ENCODE data around the gene RFX2. TPM values are rescaled to one million over a fixed set of nuclear protein-coding genes. Genes with fewer than 3 reads are reported as not detected.
"Not testable (repeated sequence)": the region's sequence is repeated elsewhere in the genome, so short reads cannot be mapped to it uniquely, and the experiment has no call there.

Gene RFX2
- total RNA-seq, 1 experiment from 2014 or later, result 2.9 TPM

DNA sequence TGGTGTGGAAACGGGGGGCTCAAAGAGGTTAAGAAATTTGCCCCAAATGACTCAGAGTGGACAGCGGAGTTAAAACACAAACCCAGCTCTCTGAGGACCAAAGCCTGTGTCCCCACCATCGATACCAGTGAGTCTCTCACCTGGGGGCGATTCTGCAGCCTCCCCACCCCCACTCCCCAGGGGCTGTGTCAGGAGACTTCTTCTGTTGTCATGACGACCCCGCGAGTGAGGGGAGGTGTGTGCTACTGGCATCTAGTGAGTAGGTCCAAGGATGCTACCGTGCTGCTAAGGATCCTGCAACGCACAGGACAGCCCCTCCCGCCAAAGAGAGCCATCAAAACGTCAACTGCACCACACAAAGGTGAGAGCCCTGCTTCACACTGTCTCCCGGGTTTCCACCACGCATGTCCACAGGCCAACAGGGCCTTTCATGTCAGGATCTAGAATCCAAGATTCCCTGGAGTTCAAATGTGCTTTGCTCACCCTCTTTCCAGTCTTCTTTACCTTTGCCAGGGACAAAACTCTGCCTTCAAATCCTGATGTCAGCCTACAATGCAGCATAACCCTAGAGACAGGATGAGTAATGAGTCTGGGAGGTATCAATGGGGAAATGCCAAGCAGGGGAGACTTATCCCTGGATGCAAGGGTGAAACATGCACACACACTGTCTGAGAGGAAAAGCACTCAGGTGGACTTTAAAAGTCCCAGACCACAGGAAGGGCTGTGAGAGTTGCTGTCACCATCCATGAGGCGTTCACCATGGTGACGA is 136.2 kb downstream of the RFX2 start:
- Histone ChIP-seq H3K4me3 (ENCODE audit: insufficient read depth, low read depth, low read length) (no peak overlapping the region), H3K36me3 (replicated peaks; ENCODE audit: control insufficient read depth, insufficient read depth, low read length) (peaks cover 5% of the 10 kb centered on the region), H3K27me3 (ENCODE audit: control insufficient read depth, insufficient read depth, low read length) (no peaks in the 10 kb centered on the region)
- no peak for DNase-seq

DNA sequence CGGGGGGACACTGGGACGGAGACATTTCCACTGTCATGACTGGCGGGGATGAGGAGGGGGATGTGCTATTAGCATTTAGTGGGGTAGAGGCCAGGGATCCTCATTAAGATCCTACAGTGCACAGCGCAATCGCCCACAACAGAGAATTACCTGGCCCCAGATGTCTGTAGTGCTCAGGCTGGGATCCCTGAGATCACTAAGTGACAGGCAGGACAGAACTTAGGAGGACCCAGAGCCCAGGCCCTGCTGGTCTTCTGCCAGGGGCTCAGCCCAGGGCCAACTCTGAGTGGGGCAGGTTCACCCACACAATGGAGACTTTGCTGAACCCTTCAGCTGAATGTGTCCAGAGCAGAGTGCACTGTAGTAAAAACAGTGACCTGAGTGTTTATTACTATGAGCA is 136.9 kb downstream of the RFX2 start:
- peaks cover 5% of the 10 kb centered on the region for H3K36me3 ChIP-seq (replicated peaks; ENCODE audit: control insufficient read depth, insufficient read depth, low read length)
- DNase-seq, result no peak
- no peaks in the 10 kb centered on the region for H3K27me3 ChIP-seq (ENCODE audit: control insufficient read depth, insufficient read depth, low read length)
- no peak overlapping the region for H3K4me3 ChIP-seq (ENCODE audit: insufficient read depth, low read depth, low read length)

DNA sequence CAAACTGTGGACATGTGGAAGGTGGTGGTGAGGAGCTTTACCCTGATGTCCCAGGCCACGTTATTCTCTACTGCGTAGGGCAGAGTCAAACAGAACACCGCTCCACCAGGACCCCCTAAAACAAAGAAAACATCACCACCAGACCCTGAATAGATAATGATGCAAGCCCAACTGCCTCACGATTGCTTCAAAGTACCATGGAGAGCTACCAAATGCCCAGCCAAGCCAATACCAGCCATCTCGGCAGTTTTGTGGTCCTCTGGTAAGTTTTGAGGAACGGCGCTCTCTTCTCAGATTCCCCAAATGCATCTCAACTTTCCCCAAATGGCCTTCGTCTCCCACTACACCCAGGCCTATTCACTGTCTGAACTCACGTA is 138.0 kb downstream of the RFX2 start:
- Histone ChIP-seq H3K27me3 (ENCODE audit: control insufficient read depth, insufficient read depth, low read length) (no peaks in the 10 kb centered on the region), H3K4me3 (ENCODE audit: insufficient read depth, low read depth, low read length) (no peak overlapping the region), H3K36me3 (replicated peaks; ENCODE audit: control insufficient read depth, insufficient read depth, low read length) (peaks cover 5% of the 10 kb centered on the region)
- no peak for DNase-seq

- no peak overlapping the region for H3K4me3 ChIP-seq (ENCODE audit: insufficient read depth, low read depth, low read length)
- H3K36me3 ChIP-seq (replicated peaks; ENCODE audit: control insufficient read depth, insufficient read depth, low read length), result peaks cover 5% of the 10 kb centered on the region
- no peaks in the 10 kb centered on the region for H3K27me3 ChIP-seq (ENCODE audit: control insufficient read depth, insufficient read depth, low read length)
- no peak for DNase-seq
These were observed 138.5 kb downstream of the RFX2 start for GRCh38 chr19:5971714-5972354.

DNA sequence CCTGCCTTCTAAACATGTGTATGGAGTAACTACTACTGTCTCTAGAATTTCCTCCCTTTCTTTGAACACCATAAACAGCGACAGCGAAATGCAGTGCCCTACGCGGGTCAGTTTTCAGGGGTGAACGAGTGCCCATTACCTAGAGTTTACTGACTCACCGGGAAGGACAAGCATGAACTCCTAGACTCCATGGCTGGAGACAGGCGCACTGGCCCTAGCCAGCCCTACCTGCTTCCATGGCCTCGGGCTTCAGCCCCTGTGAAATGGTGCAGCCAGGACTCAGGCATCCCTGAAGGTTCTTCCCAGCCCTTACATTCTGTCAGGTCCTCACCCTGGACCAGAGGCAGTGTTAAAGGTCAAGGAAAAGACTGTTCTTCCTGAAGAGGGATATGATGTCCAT is 140.8 kb downstream of the RFX2 start:
- peaks cover 1% of the 10 kb centered on the region for H3K36me3 ChIP-seq (replicated peaks; ENCODE audit: control insufficient read depth, insufficient read depth, low read length)
- DNase-seq, result no peak
- no peaks in the 10 kb centered on the region for H3K27me3 ChIP-seq (ENCODE audit: control insufficient read depth, insufficient read depth, low read length)
- no peak overlapping the region for H3K4me3 ChIP-seq (ENCODE audit: insufficient read depth, low read depth, low read length)

DNA sequence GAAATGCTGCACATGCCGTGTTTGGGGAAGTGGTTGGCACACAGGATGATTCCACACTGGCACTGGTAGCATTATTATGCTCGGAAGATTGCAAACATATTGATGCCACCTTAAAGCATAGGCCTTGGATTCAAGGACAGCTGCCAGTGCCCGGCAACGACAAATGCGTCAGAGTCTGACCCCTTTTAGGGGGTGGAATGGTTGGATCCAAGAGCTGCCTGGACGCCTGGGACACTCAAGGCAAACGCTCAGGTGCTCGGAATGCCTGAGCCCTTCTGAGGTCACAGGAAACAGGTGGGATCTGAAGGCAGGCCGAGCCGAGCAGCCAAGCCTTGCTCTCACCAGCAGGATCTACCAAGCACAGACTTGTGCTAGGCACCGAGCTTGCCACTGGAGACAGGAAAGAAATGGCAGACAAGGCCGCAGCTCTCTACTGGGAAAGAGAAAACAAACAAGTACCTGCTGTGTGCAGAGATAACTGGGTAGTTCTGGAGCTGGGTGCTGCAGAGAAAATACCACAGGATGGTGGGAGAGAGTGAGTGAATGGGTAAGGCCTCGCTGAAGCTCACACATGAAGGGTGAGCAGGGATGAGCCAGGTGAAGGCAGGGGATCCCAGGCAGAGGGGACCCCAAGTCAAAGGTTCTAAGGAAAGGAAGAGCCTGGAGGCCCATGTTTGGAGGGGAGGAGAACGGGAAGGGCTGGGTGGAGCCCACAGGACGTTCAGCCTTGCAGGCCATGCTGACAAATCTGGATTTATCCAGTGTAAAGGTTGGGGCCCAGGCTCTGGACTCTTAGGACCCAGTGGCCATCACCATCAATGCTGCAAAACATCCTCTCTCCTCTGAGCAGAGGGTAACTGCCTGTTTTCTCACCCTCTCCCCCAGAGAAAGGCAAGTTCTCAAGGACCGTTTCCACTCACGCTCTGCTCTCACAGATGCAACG is 141.6 kb downstream of the RFX2 start:
- H3K4me3 ChIP-seq (ENCODE audit: insufficient read depth, low read depth, low read length), result no peak overlapping the region
- peaks cover under 1% of the 10 kb centered on the region; the same call in 1 of the 2 replicates for H3K36me3 ChIP-seq (replicated peaks; ENCODE audit: control insufficient read depth, insufficient read depth, low read length)
- DNase-seq, result peak; percentile 58
- H3K27me3 ChIP-seq (ENCODE audit: control insufficient read depth, insufficient read depth, low read length), result no peaks in the 10 kb centered on the region

DNA sequence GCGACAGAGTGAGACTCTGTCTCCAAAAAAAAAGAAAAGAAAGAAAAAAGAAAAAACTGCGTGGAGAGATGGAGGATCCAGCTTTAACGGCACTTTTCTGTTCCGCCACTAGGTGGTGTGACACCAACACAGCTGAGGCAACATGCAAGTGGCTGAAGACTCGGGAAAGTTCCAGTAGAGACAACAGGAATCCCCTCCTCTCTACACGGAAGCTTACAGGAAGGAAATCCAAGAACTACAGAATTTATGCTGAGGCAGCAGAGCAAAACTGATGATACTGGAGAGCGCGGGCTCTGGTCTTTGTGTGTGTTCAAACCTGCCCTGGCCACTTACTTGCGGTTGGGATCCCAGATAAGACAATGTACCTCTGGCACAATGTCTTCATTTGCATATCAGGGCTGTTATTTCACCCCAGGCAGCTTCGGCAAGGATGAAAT is 142.3 kb downstream of the RFX2 start:
- H3K27me3 ChIP-seq (ENCODE audit: control insufficient read depth, insufficient read depth, low read length), result no peaks in the 10 kb centered on the region
- DNase-seq, result peak; percentile 88
- no peaks in the 10 kb centered on the region; the same call in 1 of the 2 replicates for H3K36me3 ChIP-seq (replicated peaks; ENCODE audit: control insufficient read depth, insufficient read depth, low read length)
- H3K4me3 ChIP-seq (ENCODE audit: insufficient read depth, low read depth, low read length), result no peak overlapping the region

GRCh38 chr19:5967571-5967970 is 142.7 kb downstream of the RFX2 start:
- no peak for DNase-seq

GRCh38 chr19:5966941-5967340 is 143.4 kb downstream of the RFX2 start:
- H3K27me3 ChIP-seq (ENCODE audit: control insufficient read depth, insufficient read depth, low read length), result no peaks in the 10 kb centered on the region
- H3K36me3 ChIP-seq (replicated peaks; ENCODE audit: control insufficient read depth, insufficient read depth, low read length), result no peaks in the 10 kb centered on the region; the same call in 1 of the 2 replicates
- no peak for DNase-seq
- H3K4me3 ChIP-seq (ENCODE audit: insufficient read depth, low read depth, low read length), result no peak overlapping the region

More at GRCh38 chr19:5967571-5967970, 142.7 kb downstream of the RFX2 start:
- no peaks in the 10 kb centered on the region for H3K27me3 ChIP-seq (ENCODE audit: control insufficient read depth, insufficient read depth, low read length)
- no peak overlapping the region for H3K4me3 ChIP-seq (ENCODE audit: insufficient read depth, low read depth, low read length)
- H3K36me3 ChIP-seq (replicated peaks; ENCODE audit: control insufficient read depth, insufficient read depth, low read length), result no peaks in the 10 kb centered on the region; the same call in 1 of the 2 replicates

GRCh38 chr19:5966215-5966614 is 144.1 kb downstream of the RFX2 start:
- H3K27me3 ChIP-seq (ENCODE audit: control insufficient read depth, insufficient read depth, low read length), result no peaks in the 10 kb centered on the region
- peak; percentile 31 for DNase-seq
- no peaks in the 10 kb centered on the region; the same call in 1 of the 2 replicates for H3K36me3 ChIP-seq (replicated peaks; ENCODE audit: control insufficient read depth, insufficient read depth, low read length)
- H3K4me3 ChIP-seq (ENCODE audit: insufficient read depth, low read depth, low read length), result no peak overlapping the region

DNA sequence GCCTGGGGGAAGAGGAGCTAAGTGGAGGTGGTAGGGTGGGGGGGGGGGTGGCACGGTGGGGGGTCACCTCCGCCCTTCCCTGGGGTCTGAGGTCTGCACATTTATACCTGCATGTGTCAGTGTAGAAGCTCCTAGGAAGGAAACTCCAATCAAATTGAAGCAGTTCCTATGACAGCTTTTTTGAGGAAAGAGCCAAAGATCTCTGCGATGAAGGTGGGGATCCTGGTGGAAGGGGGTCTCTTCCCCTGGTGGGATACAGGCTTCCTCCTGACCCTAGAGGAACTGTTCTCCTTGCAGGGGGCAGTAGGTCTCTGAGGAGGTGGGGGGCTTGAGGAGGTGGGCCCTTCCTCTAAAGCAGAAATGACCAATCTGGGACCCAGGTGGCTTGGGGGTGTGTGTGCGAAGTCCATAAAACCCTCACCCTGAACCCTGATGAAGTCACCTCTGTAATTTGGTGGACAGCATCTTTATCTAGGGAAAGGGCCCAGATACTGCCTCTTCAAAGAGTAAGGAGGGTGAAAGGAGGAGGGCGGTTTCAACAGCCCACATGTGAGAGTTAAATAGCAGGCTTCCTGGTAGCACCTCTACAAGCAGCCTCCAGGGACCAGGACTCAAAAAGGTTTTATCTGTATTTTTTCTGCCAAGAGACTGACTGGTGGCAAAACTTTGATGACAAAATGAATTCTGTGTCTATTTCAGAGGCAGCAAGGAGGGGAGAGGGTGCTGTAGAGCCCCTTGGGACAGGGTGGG is 145.3 kb downstream of the RFX2 start:
- H3K27me3 ChIP-seq (ENCODE audit: control insufficient read depth, insufficient read depth, low read length), result no peaks in the 10 kb centered on the region

GRCh38 chr19:5963855-5964254 is 146.4 kb downstream of the RFX2 start:
- Histone ChIP-seq H3K4me3 (ENCODE audit: insufficient read depth, low read depth, low read length) (no peak overlapping the region), H3K36me3 (replicated peaks; ENCODE audit: control insufficient read depth, insufficient read depth, low read length) (no peaks in the 10 kb centered on the region; the same call in 1 of the 2 replicates), H3K27me3 (ENCODE audit: control insufficient read depth, insufficient read depth, low read length) (no peaks in the 10 kb centered on the region)
- peak; percentile 40 for DNase-seq

More for the DNA sequence above, 145.3 kb downstream of the RFX2 start:
- Histone ChIP-seq H3K36me3 (replicated peaks; ENCODE audit: control insufficient read depth, insufficient read depth, low read length) (no peaks in the 10 kb centered on the region; the same call in 1 of the 2 replicates), H3K4me3 (ENCODE audit: insufficient read depth, low read depth, low read length) (no peak overlapping the region)
- peak; percentile 52 for DNase-seq

DNA sequence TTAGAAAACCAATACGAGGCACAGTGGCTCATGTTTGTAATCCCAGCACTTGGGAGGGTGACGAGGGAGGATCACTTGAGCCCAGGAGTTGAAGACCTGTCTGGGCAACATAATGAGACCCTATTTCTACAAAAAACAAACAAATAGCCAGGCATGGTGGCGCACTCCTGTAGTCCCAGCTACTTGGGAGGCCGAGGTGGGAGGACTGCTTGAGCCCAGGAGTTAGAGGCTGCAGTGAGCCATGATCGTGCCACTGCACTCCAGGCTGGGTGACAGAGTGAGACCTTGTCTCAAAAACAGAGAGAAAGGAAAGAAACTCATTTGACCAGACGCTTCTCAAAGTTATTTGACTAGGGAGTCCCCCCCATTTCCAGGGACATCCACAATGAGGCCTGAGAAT is 147.0 kb downstream of the RFX2 start:
- not testable (repeated sequence) for DNase-seq; H3K4me3 ChIP-seq (ENCODE audit: insufficient read depth, low read depth, low read length); H3K36me3 ChIP-seq (replicated peaks; ENCODE audit: control insufficient read depth, insufficient read depth, low read length); H3K27me3 ChIP-seq (ENCODE audit: control insufficient read depth, insufficient read depth, low read length)
